Measurements from ENCODE around the gene BLOC1S6.
A peak's percentile ranks its signal among the peaks of the same experiment; 100 is the strongest.

BLOC1S6 gene, protein sequence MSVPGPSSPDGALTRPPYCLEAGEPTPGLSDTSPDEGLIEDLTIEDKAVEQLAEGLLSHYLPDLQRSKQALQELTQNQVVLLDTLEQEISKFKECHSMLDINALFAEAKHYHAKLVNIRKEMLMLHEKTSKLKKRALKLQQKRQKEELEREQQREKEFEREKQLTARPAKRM

DNA sequence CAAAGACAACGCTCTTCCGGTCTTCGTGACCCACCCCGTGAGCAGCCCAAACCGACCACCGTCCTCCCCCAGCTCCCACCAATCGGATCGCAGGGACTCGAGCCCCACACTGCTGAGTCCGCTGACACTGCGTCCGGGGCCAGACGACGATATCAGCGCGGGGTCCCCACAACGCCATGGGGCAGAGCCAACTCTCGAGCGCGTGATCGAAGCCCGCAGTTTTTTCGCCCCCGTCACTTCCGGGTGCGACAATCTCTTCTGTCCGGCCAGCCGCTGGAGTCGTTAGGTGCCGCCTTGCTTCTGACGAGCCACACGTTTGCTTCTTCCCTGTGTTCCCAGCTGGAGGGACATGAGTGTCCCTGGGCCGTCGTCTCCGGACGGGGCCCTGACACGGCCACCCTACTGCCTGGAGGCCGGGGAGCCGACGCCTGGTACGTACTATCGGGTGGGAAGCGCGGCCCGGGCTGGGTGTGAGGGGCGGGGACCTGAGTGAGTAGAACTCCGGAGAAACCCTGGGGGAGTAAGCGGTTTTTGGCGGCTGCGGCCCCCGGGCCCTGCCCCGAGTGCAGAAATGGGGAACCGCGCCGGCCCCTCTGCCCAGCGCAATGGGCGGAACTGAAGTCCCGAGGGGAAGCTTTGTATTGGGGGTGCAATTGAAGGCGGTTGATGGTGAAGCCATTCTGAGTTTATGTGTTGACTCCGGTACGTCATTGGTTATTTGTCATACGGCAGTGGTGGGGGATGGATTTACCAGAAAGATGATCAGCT is at the start of gene BLOC1S6:
Gene BLOC1S6, plus strand, starts transcription at position 285 of the 768 bp plus-strand sequence. Its CDS starts 65 bp downstream, at position 350.
- H3K4me3 ChIP-seq (ENCODE audit: low read length): peak within 1 kb of the TSS; percentile 76
- TF ChIP-seq, protein P1, sequence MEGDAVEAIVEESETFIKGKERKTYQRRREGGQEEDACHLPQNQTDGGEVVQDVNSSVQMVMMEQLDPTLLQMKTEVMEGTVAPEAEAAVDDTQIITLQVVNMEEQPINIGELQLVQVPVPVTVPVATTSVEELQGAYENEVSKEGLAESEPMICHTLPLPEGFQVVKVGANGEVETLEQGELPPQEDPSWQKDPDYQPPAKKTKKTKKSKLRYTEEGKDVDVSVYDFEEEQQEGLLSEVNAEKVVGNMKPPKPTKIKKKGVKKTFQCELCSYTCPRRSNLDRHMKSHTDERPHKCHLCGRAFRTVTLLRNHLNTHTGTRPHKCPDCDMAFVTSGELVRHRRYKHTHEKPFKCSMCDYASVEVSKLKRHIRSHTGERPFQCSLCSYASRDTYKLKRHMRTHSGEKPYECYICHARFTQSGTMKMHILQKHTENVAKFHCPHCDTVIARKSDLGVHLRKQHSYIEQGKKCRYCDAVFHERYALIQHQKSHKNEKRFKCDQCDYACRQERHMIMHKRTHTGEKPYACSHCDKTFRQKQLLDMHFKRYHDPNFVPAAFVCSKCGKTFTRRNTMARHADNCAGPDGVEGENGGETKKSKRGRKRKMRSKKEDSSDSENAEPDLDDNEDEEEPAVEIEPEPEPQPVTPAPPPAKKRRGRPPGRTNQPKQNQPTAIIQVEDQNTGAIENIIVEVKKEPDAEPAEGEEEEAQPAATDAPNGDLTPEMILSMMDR (conservative IDR thresholded peaks at IDR 0.05; ENCODE audit: low read depth, low read length): no peak
- DNase-seq (ENCODE audit: low read depth): peak; percentile 81

DNA sequence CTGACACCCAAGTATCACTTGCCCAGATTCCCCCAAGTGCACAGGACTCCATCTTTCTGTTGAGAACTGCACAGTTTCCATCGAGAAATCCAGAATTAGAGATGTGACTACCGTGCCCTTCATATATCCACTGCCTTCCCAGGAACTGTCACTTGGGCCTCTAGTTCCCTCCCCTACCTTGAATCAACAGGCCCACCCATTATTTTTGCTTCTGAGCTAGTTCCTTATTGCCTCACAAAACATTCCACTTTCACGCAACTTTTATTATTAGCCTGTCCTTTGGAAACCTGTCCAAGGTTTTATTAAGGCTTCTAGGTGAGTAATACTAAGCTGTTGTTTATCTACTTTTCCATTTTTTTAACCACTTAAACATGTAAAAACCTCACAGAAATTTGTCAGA is 47.5 kb upstream of the BLOC1S6 start:
- no peak overlapping the region for H3K4me3 ChIP-seq (ENCODE audit: low read length)
- TF ChIP-seq, protein P1 (conservative IDR thresholded peaks at IDR 0.05; ENCODE audit: low read depth, low read length): no peak
- DNase-seq (ENCODE audit: low read depth): no peak

DNA sequence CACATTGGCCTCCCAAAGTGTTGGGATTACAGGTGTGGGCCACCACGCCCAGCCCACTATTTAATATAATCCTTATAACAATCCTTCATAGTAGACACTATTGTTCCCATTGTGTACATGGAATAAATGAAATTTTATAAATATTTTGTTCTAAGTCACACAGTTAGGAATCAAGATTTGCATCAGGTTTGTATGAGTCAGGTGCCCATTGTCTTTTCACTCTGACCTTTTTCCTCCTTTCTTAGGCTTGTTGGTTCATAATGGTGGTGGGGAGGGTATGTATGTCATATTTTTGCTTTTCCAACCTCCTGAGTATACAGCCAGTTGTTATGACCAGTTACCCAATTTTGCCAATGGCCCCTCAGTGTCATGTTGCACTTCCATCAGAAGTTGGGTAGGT is 46.6 kb upstream of the BLOC1S6 start:
- no peak overlapping the region for H3K4me3 ChIP-seq (ENCODE audit: low read length)
- TF ChIP-seq, protein P1 (conservative IDR thresholded peaks at IDR 0.05; ENCODE audit: low read depth, low read length): no peak
- DNase-seq (ENCODE audit: low read depth): no peak

DNA sequence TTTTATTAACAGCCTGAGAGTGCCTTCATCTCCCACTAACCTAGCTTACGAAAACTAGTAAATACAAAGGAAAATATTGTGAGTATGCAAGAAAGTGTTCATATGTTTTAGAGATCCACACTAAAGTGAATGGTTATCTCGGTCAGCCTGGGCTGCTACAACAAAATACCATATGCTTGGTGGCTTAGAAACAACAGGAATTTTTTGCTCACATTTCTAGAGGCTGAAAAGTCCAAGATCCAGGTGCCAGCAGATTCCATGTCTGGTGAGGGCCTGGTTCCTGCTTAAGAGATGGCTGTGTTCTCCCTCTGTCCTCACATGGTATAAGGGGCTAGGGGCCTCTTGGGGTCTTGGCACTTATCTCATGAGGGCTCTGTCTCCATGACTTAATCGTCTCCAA is 44.1 kb upstream of the BLOC1S6 start:
- TF ChIP-seq, protein P1 (conservative IDR thresholded peaks at IDR 0.05; ENCODE audit: low read depth, low read length): no peak
- no peak for DNase-seq (ENCODE audit: low read depth)

DNA sequence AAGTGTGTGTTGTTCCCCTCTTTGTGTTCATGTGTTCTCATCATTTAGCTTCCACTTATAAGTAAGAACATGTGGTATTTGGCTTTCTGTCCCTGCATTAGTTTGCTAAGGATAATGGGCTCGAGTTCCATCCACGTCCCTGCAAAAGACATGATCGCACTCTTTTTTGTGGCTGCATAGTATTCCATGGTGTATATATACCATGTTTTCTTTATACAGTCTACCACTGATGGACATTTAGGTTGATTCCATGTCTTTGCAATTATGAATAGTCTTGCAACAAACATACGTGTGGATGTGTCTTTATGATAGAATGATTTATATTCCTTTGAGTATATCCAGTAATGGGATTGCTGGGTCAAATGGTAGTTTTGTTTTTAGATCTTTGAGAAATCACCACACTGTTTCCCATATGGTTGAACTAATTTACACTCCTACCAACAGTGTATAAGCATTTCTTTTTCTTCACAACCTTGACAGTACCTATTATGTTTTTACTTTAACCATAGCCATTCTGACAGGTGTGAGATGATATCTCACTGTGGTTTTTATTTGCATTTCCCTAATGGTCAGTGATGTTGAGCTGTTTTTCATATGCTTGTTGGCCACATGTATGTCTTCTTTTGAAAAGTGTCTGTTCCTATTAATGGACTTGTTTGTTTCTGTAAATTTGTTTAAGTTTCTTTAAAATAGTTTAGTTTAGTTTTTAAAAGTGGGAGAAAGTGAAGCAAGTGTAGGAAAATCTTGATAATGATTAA is 42.7 kb upstream of the BLOC1S6 start:
- no peak for DNase-seq (ENCODE audit: low read depth)
- H3K4me3 ChIP-seq (ENCODE audit: low read length): no peak overlapping the region
- TF ChIP-seq, protein P1 (conservative IDR thresholded peaks at IDR 0.05; ENCODE audit: low read depth, low read length): no peak

More for the DNA sequence above, 44.1 kb upstream of the BLOC1S6 start:
- no peak overlapping the region for H3K4me3 ChIP-seq (ENCODE audit: low read length)

DNA sequence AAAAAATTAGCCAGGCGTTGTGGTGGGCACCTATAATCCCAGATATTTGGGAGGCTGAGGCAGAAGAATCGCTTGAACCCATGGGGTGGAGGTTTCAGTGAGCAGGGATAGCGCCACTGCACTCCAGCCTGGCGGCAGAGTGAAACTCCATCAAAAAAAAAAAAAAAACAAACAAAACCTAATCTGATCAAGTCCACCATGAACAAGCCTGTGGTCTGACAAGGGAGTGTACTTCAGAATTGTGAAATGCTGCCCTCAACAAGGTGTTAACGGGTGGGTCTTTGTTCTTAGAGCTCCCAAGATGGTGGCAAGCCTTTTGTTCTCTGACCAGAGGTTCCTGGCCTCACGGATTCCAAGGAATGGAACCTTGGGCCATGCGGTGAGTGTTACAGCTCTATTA is 40.4 kb upstream of the BLOC1S6 start:
- H3K4me3 ChIP-seq (ENCODE audit: low read length): no peak overlapping the region
- no peak for DNase-seq (ENCODE audit: low read depth)
- TF ChIP-seq, protein P1 (conservative IDR thresholded peaks at IDR 0.05; ENCODE audit: low read depth, low read length): no peak

All from retinal pigment epithelial cell (primary cell).